Fibroblast of upper back skin (primary cell): ENCODE measurements around the gene TMEM182.

Experiments
- DNase-seq: peaks from one replicate; pipeline ENCODE4 v3.0.0-alpha.2; 2013

Gene TMEM182

GRCh38 chr2:102761763-102762162, at the start of gene TMEM182:
Gene TMEM182 (plus strand): TSS chr2:102762031. CDS start chr2:102762218, 187 bp downstream.
- DNase-seq = no peak

- peak; percentile 50 for DNase-seq
These were observed 44.4 kb upstream of the TMEM182 start for GRCh38 chr2:102717308-102718018.

- DNase-seq = no peak
These were observed 43.2 kb upstream of the TMEM182 start for GRCh38 chr2:102718387-102719316.

DNA sequence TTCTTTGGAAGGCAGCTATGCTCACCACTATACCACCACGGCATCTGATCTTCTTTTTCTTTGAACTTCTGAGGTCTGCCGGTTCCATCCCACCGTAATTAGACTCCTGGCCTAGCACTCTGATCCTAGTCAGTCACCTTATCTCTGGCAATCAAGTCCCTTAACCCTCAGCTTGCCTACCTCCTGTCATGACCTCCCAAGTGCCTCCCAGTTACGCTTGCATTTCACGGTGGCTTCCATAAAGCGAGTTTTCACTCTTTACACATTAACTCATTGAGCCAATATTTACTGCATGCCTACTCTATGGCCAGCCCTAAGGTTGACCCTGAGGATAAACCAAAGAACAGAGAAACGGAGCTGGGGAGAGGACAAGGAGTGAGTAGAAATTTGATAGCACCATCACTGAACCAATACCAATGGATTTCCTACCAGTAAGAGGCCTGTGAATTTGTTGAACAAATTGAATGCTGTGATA, 37.8 kb upstream of the TMEM182 start:
- DNase-seq = no peak

DNA sequence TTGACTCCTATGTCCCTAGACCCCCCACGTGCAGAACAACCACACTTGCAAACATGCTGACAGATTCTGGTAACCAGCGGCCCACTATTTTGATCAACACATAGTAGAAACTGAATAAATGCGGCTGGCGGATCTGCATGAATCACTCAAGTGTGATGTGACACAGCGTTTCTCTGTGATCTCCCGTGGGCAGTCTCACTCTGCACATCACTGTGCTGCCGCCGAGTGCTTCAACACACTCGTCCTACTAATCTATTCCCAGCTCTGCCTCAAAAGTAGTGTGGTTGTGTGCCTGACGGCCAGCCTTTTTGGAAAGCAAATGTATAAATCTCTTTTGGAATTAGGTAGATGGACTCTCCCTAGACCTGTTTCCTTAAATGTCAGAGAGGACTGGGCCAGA, 37.3 kb upstream of the TMEM182 start:
- no peak for DNase-seq

DNA sequence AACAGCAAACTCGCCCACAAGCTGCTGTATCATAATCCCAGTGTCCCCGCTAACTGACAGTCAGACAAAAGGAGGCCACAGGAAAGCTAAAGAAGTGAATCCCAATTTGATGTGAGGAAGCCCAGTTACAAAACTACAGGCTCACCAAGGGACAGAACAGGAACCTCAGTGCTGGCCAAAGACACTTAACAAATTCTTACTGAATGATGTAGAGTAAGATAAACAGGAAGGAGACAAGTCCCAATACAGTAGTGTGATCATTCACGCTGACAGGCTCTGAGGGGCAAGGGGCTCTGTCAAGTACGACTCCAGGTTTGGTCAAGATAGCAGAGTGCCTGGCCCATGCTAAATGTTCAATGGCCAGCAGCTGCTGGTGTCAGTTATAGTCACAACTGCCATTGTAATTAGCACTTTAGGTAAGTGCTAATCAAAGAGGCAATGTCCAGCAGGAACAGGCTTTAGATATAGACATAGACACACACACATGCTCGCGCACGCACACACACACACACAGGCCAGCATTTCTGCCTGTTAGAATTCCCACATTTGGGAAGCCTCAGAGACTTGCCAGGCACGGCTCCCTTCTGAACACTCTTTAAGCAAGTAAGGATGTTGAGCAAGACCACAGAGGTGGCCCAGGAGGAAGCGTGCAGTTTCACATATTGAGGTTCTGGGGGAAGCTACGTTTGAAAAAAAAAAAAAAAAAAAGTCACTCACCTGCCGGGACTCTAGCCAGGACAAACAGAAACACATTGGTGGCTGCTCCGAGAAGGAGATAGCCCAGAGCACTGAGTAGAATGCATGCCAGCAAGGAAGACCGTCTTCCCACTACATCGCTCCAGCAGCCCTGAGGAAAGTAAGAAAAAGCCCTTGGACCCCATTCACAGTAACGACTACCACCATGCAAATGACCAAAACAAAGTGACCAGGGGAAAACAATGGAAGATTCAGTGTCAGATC, 35.4 kb upstream of the TMEM182 start:
- DNase-seq = no peak

DNA sequence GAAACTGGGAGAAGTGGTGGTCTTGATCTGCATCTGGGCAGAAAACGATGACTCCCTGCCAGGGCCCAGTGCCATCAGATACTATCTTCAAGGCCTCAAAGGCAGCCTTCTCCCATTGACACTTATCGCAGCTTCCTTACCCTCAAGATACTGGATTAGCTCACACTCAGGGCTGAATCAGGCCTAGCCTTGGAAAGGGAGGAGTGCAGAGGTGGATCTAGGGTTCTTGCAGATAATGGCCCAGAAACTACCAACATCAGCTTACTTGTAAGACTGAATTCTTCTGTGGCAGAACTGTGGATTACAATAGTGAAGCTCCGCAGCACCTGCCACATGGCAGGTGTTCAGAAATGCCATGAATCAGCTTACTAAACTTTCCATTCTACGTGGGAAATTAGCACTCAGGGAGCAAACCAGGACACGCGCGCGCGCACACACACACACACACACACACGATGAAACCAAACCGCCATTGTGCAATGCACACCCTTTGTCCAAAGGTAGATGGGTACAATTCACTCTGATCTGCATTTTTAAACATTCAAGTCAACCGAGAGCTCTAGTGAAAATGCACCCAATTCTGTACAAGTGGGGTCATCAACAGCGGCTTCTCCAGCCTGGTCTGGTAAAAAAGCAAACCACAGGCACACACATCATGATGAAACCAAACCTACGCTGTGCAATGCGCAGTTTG, 26.3 kb upstream of the TMEM182 start:
- DNase-seq = peak; percentile 4

- no peak for DNase-seq
These were observed 25.8 kb upstream of the TMEM182 start for GRCh38 chr2:102736110-102736409.

DNA sequence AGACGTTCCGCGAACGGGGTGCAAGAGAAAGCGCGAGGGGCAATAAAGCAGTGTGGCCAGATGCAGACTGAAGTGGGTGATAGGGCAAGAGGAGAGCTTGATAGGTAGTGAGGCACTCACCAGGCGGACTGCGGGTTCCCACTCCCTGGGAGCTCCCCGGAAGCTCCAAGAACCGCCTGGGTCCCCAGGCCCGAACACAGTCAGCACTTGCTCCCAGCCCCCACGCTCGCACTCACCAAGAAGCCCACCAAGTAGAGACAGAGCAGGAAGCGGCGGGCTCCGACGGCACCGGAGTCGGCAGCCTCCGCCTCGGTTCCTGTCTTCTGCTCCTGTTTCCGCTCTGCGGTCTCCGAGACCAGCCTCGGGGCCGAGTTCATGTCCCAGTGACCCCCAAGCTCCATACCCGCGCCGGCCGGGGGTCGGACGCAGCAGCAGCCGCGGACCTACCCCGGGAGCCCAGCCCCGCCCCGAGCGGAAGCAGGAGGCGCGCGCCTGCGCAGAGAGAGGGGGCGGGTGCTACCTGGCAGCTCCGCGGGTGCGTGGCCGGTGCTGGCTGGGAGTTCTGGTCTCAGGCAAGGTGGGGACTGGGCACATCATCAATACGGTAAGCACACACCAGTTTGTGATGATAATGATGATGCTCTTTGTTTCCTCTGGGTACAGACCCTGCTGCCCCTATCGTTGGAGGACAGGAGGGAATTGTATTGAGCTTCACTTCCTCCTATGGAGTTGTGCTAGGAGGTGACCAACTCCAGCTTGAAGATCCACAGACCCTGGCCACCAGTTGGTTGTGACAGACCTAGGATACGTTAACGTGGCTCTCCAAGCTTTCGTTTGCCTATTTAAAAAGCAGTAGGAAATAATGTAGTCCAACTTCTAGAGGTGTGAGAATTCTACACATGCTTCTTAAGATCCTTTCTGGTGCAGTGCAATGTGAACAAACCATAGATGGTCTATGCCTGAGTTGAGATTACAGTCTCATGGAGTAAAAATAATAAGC, 25.1 kb upstream of the TMEM182 start:
- DNase-seq = peak; percentile 59

- DNase-seq = no peak
These were observed 24.4 kb upstream of the TMEM182 start for GRCh38 chr2:102737431-102737830.

- no peak for DNase-seq
These were observed 18.6 kb upstream of the TMEM182 start for GRCh38 chr2:102743259-102743658.

DNA sequence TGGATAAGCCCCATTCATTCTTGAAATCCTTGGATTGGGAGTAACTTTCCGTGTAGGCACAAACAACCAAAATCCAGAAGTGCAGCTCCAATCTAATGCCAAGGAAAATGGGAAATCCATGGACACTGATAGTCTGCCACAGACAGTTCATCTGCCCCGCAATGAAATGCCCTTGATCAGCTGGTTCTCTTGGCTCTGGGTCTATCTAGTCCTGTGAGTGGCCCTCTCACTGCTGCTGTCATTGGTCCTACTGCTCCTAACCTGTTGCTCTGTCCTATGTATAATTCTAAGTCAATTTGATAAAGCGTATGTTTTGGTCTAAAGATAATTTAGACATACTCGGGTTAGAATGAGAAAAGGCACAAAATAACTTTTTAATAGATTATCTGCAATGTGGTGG, 13.7 kb upstream of the TMEM182 start:
- no peak for DNase-seq

DNA sequence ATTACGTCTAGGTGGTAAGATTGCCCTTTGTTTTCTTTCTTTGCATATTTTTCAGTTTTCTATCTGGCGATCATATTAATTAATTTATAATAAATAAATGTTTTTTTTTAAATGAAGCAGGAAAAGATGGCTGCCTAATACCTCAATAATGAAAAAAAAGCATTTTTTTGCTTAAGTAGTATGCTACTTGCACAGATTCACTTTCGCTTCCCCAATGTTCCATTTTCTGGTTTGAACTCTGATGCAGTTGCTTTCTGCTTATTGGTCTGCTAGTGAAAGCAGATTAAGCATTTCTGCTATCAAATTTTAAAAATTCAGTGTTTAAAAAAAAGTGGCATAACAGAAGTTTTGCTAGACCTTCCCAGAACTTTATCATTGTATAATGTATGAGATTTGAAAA, 11.9 kb upstream of the TMEM182 start:
- no peak for DNase-seq

DNA sequence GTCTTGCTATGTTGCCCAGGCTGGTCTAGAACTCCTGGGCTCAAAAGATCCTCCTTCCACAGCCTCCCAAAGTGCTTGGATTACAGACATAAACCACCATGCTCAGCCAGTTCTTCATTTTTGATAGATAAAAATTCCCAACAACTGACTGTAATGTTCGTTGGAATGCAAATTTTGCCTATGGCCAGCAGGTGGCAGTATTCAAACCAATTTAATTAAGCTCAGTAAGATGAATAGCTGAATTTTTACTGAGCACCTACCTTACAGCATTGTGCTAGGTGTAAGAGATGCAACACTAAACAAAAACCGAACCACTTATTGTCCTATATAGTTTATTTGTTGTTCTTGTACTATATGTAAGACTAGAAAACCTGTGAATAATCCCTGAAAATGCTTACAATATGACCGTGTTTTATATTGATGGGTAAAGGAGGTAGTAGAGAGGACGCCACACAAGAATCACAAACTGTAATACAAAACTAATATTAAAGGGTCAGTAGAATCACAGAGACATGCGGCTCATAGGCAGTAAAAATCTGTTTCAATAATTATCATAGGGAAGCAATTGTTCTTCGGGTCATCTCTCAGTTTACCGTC, 8.2 kb upstream of the TMEM182 start:
- DNase-seq = peak; percentile 53

GRCh38 chr2:102754456-102755145, 7.2 kb upstream of the TMEM182 start:
- no peak for DNase-seq

DNA sequence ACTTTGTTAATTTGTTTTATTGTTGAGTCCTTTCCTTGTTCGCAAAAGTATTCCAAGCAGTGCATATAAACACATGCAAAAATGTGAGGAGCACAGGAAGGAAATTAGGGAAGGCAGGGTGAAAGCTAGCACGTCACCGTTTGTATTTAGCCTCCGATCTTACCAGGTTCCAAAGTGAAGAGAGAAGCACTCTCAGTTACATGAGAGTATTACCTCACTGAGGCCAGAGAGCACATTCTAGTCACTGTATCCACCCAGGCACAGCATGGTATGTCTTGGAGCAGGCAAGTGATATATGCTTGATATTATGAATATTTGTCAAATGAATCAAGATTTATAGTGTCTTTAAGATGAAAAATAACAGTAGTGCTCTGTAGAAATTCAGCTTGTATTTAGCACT, 6.5 kb upstream of the TMEM182 start:
- no peak for DNase-seq

GRCh38 chr2:102758439-102758838, 3.4 kb upstream of the TMEM182 start:
- no peak for DNase-seq

DNA sequence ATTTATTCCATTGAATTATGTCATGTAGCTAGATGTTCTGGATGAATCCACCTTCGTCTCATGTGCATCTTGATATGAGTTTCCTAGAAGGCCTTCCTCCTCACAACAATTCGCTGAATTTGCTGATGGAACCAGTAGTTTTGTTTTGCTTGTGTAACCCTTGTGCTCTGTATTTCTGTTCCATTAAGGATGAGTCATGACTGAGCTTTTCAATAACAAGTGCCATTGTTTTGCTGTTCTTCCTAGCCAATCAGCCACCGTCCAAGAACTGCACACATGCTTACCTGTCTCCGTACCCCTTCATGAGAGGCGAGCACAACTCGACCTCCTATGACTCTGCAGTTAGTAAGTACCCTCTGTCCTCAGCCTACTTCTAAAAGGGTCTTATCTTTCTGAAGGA, 2.3 kb downstream of the TMEM182 start:
- DNase-seq = no peak

DNA sequence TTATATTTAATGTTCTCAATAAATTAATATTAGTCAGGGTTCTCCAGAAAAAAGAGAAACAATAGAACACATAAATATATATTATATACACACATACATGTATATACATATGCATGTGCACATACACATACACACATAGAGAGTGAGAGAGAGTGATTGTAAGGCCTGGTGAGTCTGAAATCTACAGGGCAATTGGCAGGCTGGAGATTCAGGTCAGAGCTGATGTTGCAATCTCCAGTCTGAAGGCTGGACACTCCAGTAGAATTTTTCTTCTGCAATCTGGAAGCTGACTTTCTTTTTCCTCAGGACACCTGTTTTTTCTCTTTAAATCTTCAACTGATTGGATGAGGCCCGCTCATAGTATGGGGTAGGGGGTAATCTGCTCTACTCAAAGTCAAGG, 3.2 kb downstream of the TMEM182 start:
- no peak for DNase-seq

- no peak for DNase-seq
These were observed 6.4 kb downstream of the TMEM182 start for GRCh38 chr2:102768253-102768652.
